HG02885 (cell line): Measurements from ENCODE around the gene CSNK2A1.
"Not testable (repeated sequence)": the region's sequence is repeated elsewhere in the genome, so short reads cannot be mapped to it uniquely, and the experiment has no call there.

Experiments used
- ATAC-seq: cut with Tn5 transposase; IDR thresholded peaks from one replicate; pipeline ENCODE4 v1.9.1; 2021; ENCODE audit warnings: mild to moderate bottlenecking; ENCODE audit not compliant: unreplicated experiment, poor library complexity

CSNK2A1 gene

DNA sequence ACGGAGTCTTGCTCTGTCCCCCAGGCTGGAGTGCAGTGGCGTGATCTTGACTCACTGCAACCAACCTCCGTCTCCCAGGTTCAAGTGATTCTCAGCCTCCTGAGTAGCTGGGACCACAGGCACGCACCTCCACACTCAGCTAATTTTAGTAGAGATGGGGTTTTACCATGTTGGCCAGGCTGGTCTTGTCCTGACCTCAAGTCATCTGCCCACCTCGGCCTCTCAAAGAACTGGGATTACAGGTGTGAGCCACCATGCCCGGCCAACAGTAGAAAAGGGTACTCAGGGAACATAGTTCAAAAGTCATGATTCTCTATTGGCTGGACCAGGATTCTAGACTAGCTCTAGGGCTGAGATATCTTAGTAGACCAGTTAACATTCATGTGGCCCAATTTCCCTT lies 5.6 kb downstream of the CSNK2A1 start:
- ATAC-seq: no peak

DNA sequence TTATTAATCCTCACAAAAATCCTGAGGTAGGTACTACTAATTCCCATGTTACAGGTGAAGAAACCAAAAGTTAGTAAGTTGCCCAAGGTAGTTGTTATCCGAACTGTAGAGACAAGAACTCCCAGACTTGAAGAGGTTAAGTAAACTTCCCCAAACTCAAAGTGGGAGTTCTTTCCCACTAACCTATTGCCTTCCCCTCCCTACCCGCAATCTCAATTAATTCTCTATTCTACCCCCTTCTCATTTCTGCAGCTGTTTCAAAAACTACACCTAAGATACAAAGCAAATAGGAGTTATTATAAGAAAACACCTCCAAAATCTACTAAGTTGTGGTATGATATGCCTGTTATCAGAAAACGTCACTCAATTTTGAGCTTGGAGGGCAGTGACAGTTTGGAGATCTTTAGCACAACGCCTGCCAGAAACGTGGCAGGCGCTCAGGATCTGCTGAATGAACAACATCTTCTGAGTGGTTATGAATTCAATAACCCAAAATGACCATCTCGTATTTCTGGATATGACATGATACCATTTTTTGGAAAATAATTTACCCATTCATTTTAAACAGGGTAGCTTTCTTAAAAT lies 7.1 kb downstream of the CSNK2A1 start:
- ATAC-seq: no peak

DNA sequence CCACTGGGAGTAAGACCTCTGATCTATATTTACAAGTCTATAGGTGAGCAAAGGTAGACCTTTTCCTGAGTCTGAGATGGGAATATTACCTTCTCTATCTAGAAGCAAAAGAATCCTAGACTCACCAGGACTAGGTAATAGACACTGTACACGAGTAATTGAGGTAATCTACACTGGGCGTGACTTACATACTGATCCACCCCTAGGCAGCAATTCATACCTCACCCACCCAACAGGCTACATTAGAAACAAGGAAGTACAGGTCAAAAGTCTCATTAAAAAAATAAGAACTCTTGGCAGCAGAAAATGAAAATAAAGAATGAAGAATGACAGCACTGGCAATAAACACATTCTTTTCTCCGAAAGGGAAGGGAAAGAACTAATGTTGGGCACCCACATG lies 7.6 kb downstream of the CSNK2A1 start:
- ATAC-seq: no peak

DNA sequence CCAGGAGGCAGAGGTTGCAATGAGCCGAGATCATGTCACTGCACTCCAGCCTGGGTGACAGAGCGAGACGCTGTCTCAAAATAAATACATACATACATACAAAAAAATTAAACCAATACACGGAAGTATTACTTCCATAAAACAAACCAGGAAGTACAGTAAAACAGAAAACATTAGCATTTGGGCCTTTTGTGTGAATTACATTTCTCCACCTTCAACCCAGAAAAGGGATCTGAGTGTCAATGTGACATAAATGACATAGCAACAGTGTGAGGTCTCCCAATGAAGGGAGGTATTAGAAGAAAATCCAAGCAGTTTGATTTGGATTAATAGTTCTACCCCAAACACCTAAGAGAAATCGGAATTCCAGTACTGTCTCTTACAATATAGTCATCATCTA lies 10.1 kb downstream of the CSNK2A1 start:
- ATAC-seq: no peak

DNA sequence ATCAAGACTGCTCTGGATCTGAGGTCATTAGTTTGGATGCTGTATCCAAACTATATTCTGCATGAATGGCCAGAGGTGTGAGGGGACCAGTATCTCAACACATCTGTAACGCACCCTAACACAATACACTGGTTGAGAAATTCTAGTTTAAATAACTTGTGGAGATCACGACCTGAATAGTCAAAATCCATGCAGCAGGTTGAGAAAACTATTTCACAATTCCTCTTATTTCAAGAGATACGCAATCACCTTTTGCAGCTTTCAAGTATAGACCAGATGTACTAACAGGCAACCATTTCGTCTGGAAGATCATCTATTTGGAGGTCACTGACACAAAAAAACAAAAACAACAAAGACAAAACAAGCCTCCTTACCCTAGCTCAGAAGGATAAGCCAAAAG lies 11.1 kb downstream of the CSNK2A1 start:
- no peak for ATAC-seq

DNA sequence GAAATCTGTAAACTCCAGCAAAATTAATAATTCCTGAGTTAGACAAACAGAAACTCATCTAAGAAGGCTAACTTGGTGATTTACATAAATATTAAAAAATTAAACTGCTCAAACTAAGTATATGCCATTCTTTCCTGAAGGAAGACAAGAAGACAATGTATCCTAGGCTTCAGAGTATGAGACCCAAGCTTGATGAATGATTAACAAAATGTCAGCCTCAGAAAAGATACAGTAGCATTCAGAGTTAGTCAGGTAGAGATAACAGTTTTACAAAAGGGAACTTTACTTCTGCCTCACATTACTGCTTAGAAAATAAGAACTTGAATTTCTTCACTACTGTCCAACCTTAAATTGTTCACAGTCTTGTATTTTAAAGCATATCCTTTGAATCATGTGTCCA lies 12.0 kb downstream of the CSNK2A1 start:
- no peak for ATAC-seq

DNA sequence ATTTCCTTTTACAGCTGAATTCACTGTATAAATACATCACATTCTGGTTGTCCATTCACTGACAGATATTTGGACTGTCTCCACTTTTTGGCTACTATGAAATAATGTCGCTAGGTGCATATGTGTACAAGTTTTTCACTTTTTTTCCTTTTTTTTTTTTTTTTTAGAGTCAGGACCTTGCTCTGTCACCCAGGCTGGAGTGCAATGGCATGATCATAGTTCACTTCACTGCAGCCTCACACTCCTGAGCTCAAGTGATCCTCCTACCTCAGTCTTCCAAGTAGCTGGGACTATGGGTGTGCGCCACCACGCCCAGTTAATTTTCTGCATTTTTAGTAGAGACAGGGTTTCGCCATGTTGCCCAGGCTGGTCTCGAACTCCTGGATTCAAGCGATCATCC lies 13.3 kb downstream of the CSNK2A1 start:
- ATAC-seq: no peak

DNA sequence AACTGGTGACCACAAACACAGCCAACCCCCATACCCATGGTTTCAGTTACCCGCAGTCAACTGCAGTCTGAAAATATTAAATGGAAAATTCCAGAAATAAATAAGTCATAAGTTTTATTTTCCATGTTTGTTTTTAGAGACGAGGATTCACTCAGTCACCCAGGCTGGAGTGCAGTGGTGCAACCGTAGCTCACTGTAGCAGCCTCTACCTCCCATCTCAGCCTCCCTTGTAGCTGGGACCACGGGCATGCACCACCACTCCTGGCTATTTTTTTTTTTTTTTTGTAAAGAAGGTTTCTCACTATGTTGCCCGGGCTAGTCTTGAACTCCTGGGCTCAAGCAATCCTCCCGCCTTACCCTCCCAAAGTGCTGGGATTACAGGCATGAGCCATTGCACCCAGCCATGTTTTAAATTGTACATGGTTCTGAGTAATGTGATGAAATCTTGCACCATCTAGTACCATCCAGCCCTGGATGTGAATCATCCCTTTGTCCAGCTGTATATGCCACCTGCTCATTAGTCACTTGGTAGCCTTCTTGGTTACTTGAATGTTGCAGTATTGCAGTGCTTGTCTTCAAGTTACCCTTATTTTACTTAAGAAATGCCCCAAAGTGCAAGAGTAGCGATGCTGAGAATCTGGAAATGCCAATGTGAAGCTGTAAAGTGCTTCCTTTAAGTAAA lies 14.5 kb downstream of the CSNK2A1 start:
- no peak for ATAC-seq

DNA sequence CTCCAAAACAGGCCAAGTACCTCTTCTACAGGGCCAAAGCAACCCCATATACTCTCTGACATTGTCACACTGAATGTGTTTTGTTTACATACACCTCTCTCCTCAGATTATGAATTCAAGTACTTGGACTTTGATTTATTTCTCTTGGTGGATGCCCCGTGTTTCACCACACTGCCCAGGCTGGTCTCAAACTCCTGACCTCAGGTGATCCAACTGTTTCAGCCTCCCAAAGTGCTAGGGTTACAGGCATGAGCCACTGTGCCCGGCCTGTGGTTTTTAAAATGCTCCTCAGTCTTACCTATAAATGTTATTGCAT lies 16.1 kb downstream of the CSNK2A1 start:
- no peak for ATAC-seq

DNA sequence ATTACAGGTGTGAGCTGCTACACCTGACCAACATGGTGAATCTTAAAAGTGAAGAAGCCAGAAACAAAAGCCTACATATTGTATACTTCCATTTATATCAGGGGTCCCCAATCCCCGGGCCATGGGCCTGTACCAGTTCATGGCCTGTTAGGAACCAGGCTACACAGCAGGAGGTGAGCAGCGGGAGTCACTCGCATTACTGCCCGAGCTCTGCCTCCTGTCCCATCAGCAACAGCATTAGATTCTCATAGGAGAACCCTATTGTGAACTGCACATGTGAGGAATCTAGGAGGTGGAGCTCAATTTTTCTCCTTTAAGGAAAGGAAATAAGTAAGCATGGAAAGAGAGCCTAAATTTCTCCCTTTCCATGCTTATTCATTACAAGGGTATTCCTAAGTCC lies 21.7 kb downstream of the CSNK2A1 start:
- ATAC-seq: no peak

DNA sequence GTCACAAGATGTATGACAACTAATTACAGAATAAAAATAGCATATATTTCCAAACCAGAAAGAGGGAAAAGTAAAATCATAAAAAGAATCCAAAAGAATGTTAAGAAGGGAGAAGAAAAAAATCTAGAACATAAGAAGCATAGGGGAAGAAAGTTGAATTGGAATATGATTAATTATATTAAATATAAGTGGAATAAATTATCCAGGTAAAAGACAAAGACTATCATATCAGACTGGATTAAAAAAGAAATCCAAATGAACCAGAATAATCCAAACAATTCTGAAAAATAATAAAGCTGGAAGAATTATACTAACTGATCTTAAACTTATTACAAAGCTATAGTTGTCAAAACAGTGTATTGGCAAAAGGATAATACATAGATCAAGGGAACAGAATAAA lies 23.6 kb downstream of the CSNK2A1 start:
- ATAC-seq: no peak

DNA sequence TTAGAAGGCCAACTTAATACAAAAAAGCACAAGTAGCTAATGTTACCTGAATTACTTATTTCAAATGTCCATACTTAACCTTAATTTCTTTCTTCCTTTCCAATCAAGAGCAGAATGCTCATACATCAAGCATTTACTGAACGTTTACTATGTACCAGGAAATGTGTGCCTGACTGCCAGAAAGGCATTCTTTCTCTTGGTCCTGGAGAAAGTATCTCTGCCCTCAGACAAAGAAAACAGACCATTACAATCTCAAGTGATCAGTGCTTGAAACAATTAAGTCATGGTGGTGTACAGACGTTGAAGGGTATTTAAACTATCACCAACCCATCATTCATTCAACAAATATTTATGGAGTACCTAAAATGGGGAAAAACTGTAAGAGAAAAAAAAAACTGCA lies 26.4 kb downstream of the CSNK2A1 start:
- no peak for ATAC-seq

DNA sequence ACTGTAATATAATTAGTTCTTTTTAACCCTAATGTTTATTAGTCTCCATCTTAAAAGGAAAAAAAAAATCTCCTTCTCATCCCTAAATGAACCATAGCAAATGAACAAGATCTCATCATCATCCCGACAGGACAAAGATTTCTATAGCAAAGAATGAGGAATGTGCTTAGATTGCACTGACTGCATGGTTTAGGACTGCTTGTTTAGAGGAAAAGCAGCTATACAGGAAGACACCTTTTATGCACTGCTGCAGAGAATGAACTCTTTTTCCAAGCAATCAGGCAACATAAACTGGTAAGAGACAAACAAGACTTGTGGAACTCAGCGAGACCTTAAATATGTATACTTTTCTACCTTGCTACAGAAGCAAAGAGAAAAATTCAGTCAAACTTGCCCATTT lies 26.8 kb downstream of the CSNK2A1 start:
- ATAC-seq: no peak

DNA sequence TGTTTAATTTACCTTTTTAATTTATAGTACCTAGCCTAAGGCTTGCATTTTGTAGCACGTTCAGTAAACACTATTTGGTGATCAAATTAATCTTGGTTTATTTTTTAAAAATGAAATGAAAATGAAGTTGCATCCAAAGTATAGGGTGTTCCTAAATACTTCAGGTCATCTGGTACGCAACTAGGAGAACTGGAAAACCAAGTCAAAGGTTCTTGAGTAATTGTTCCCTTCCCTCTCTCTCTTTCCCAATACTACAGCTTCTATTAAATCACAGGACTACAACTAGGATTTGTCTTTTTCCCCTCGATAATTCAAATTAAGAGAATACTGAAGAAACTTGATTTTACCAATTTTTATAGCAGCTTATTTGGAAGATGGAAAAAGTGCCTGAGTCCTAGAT lies 27.9 kb downstream of the CSNK2A1 start:
- no peak for ATAC-seq

DNA sequence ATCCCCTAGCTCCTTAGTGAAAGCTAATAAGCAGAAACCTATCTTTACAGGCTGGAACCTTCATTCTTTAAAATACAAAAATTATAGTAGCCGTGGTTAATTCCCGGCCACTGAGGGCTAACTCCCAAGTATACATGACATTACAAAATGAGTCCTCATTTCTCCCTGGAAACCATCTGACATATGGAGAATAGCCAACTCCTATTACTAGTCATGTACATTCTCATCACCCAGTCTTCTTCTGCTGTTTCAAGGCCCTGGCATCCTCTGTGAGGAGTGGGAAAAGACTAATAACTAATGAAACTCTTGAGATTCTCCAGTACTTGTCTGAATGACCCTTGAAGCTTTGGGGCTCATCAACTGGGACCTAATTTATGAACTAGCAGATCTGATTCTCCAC lies 30.2 kb downstream of the CSNK2A1 start:
- ATAC-seq: no peak

DNA sequence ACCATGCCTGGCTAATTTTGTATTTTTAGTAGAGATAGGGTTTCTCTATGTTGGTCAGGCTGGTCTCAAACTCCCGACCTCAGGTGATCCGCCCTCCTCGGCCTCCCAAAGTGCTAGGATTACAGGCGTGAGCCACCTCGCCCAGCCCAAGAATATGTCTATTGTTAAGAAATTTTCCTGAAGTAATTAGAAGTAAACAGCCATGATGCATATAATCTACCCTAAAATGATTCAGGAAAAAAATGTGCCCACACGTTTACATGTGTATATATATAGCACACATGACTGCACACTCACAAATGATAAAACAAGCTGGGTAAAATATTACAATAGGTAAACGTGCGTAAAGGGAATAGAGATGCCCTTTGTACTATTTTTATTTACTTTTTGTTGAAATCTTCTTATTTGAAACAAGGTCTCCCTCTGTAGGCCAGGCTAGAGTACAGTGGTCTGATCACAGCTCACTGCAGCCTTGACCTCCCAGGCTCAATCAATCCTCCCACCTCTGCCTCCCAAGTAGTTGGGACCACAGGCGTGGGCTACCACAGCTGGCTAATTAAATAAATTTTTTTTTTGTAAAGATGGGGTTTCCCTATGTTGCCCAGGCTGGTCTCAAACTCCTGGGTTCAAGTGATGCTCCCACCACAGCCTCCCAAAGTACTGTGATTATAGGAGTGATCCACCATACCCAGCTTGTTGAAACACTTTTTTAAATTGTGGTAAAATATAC lies 33.1 kb downstream of the CSNK2A1 start:
- not testable (repeated sequence) for ATAC-seq

DNA sequence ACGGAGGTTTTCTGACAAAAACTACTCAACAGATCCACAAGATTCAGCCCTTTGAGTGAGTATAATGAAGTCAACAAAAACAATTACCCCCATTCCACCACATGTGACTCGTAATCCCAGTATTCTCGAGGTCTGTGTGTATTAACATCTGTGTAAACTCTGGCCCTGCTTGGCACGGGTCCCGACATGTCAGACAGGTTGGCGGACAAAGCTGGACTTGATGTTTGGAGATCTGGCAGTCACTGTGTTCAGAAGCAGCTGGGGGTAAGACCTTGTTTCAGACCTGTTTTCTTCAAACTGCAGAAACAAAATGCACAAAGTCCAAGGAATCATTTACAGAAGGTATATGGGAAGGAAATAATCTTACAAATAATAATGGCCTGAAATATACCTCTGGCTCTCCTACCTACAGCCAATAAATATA lies 35.2 kb downstream of the CSNK2A1 start:
- not testable (repeated sequence) for ATAC-seq

DNA sequence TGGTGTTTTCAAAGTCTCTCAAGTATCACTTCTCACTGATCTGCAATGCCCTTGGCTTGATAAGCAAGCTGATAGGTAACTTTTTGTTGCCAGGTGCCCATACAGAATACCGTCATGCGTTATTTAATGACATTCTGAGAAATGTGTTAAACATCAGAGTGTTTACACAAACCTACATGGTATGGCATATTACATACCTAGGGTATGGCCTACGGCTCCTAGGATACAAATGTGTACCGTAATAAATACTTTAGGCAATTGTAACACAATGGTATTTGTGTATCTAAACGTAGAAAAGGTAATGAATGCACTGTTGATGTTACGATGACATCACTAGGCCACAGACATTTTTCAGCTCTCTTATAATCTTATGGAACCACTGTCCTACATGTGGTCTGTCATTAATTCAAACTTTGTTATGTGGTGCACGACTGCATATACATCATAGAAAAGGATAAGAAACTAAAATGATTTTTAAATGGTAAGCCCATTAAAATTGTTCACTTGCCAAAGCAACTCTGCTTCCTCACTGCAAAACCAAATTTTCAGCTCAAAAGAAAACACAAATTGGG lies 35.7 kb downstream of the CSNK2A1 start:
- ATAC-seq: no peak

DNA sequence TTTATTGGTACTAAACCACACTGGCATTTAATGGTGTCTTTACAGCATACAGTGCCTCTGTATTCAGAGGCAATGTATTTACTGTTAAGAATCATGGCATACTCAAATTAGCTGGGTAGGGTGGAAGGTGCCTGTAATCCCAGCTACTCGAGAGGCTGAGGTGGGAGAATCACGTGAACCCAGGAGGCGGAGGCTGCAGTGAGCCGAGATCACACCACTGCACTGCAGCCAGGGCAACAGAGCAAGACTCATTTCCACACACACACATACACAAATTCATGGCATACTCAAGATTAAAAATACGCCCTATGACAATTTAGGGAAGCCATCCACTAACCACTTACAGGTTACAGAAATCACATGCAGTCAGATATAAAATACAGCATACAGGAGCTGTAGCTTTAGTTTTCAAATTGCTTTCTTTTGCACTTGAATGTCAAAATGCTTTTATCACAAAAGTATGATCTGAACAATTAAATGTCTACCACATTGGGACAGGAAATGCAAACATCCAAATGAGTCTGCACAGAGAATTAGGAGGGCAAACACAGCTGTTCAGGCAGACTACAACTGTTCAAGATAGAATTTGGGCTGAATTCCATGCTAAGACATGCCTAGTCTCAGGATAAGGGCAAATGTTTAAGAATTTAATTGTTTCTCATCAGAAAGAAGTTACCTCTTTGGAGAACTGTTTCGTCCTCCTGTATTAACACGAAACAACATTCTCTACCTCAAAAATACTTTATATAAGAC lies 36.4 kb downstream of the CSNK2A1 start:
- no peak for ATAC-seq

DNA sequence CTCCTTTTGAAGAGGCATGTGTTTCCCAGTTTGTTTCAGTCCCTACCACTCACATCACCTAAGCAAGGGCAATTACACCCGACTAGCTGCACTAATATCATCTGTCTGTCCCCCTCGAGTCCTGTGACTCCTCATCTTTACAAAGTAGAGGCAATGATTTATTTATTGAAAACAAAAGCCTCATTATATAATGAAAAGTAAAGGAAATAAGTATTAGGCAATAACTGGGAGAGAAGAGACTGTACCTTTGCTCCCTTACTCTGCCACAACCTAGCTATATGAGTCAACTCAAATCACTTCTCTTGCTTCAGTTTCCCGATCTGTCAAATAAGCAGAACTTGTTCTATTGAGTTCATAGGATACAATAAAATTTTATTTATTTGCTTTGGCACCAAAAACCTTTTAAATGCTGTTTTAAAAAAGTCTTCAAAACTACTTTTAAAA lies 38.9 kb downstream of the CSNK2A1 start:
- no peak for ATAC-seq
